Psoas muscle (tissue), 8 donors: Measurements from ENCODE around the gene KRT71. TPM values are rescaled to one million over a fixed set of nuclear protein-coding genes. Genes with fewer than 3 reads are reported as not detected.

Experiments used
- ATAC-seq, 4 donors: fragments of 200-7000 bp; cut with Tn5 transposase; one replicate each; pipeline ENCODE4 v1.9.1; 2020; ENCODE audit warnings: moderate library complexity in 3 of 4, mild to moderate bottlenecking in 2 of 4
- DNase-seq, 2 donors: peaks; one replicate each; pipeline ENCODE4 v3.0.0-alpha.2; 2020
- H3K27ac ChIP-seq: fragments of 200-600 bp; one replicate; pipeline ENCODE4 v1.8.0; 2022
- H3K27me3 ChIP-seq, 3 donors: fragments of 200-600 bp in 1 of 3; one replicate each; pipeline versions ENCODE4 v1.6.1 to v1.8.0; 2013 to 2022; ENCODE audit warnings: low read length in 2 of 3, mild to moderate bottlenecking in 2 of 3, moderate library complexity in 1 of 3; ENCODE audit not compliant: insufficient read depth in 3 of 3
- H3K36me3 ChIP-seq, 2 donors: fragments of 200-600 bp in 1 of 2; one replicate each; pipeline versions ENCODE4 v1.6.1 to v1.8.0; 2013 to 2022; ENCODE audit warnings: low read depth in 1 of 2, mild to moderate bottlenecking in 1 of 2, moderate library complexity in 1 of 2; ENCODE audit not compliant: insufficient read depth in 1 of 2
- H3K4me1 ChIP-seq: fragments of 200-600 bp; one replicate; pipeline ENCODE4 v1.8.0; 2022
- H3K4me3 ChIP-seq: fragments of 200-600 bp; one replicate; pipeline ENCODE4 v1.8.0; 2022; ENCODE audit warnings: mild to moderate bottlenecking
- H3K9me3 ChIP-seq: fragments of 200-600 bp; one replicate; pipeline ENCODE4 v1.8.0; 2022
- WGBS, 3 donors: extraction: QIAGEN DNeasy Blood & Tissue Kit; methylation state at CpG; one replicate each; pipeline versions ENCODE4 v1.1.6 to v1.1.7; 2013; 5-methylcytosine and 5-hydroxymethylcytosine counted together
- intact Hi-C, 2 donors: fragments of 100-400 bp; cut with DNase I; formaldehyde crosslinking; loops; one replicate each; pipeline versions ENCODE4 v1.11.0 to v1.14.2; 2022
- polyA plus RNA-seq, 3 donors: library from polyadenylated mRNA; stranded (reverse); fragments of 200-250 nt; gene quantifications; one replicate each; pipeline ENCODE4 v1.2.3, GENCODE V29; 2013
- total RNA-seq, 4 donors: library from RNA; stranded (reverse); fragmentation: NEBNext Ultra II Directional in 2 of 4; extraction: Animal tissue kit (Norgen Biotek cat#: 25700) in 2 of 4; gene quantifications; one replicate each; pipeline versions ENCODE4 v1.2.1 to v1.2.4, GENCODE V29; 2021 to 2023
- TF ChIP-seq, protein P1 (sequence below): fragments of 200-600 bp; IDR thresholded peaks from one replicate; pipeline ENCODE4 v1.8.0; 2022; ENCODE audit warnings: antibody characterized with exemption
- donor health status: healthy with polysubstance abuse.
- donor health status: DM: no; HTN: no; CAD: no; lungs with moderate emphysema.
- donor health status: Bipolar disorder and iron deficiency.
- donor health status: healthy.
- donor health status: DM: yes; HTN: yes; CAD: no.
- donor health status: DM: no; HTN: no; CAD: no.
- donor health status: DM: no; HTN: no; CAD: no.
- donor health status: DM: yes; HTN: yes; CAD: no.

KRT71 gene
- total and polyA plus RNA-seq, 7 donors, result not detected

DNA sequence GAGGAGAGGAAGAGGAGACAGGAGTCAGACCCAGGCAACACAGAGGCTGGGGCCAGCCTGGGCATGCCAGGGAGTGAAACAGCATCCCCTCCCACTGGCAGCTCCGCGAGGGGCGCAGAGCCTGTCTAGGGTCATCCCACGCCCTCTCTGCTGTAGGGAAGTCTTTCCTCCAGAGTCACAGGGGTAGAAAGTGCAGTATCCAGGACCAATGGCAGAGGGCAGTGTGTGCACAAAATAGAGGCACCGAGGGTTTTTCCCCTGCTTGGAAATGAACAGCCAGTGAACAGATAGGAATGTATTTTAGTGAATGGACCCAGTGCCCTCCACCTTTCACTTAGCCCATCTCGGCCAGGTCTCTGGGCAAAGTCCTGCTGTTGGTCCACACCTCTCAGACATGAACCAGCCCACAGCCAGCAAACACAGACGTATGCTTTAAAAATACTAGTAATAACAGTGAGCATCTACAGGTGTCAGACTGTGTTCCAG, 30.1 kb upstream of the KRT71 start:
- H3K27ac ChIP-seq, result no peak overlapping the region
- 26 to 39% (median 31%) methylated on average over 7 of the region's 7 CpGs for WGBS, 3 donors
- no peaks in the 10 kb centered on the region for H3K36me3 ChIP-seq
- TF ChIP-seq, protein P1, sequence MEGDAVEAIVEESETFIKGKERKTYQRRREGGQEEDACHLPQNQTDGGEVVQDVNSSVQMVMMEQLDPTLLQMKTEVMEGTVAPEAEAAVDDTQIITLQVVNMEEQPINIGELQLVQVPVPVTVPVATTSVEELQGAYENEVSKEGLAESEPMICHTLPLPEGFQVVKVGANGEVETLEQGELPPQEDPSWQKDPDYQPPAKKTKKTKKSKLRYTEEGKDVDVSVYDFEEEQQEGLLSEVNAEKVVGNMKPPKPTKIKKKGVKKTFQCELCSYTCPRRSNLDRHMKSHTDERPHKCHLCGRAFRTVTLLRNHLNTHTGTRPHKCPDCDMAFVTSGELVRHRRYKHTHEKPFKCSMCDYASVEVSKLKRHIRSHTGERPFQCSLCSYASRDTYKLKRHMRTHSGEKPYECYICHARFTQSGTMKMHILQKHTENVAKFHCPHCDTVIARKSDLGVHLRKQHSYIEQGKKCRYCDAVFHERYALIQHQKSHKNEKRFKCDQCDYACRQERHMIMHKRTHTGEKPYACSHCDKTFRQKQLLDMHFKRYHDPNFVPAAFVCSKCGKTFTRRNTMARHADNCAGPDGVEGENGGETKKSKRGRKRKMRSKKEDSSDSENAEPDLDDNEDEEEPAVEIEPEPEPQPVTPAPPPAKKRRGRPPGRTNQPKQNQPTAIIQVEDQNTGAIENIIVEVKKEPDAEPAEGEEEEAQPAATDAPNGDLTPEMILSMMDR, result peak; percentile 51
- H3K27me3 ChIP-seq, result peaks cover 0 to 4% (median 0%) of the 10 kb centered on the region in 3 donors
- H3K4me1 ChIP-seq, result no peaks in the 10 kb centered on the region
- no peak overlapping the region for H3K4me3 ChIP-seq
- ATAC-seq (peak in 3 of 4 donors; percentile 46 to 61 (median 49)), DNase-seq (peak in 1 of 2 donors; percentile 16)
- H3K9me3 ChIP-seq, result no peaks in the 10 kb centered on the region
- intact Hi-C loops, result loop anchor here (1.0 to 10.0 kb wide), 3 partner anchors 292 to 394 kb away; no protein-coding TSS in a partner anchor

DNA sequence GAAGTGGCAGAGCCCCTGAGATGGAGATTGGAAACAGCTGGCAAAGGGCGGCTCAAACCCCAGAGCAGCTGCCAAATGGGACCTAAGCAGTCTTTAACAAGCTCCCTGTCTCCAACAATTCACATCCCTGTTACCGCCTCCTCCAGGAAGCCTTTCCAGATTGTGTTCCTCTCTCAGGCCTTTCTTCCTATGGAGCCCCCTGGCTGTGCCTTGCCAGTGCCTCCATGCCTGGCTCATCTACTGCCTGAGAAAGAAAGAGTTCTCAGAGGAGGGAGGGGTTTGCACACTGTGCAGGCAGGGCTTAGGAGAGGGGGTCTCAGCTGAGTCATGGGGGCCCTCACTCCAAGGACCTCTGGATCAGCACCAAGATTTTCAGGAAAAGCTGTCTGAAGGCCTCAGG, 29.5 kb upstream of the KRT71 start:
- DNase-seq (no peak), ATAC-seq (no peak)
- 52 to 64% (median 54%) methylated on average over 2 of the region's 2 CpGs for WGBS, 3 donors
- Histone ChIP-seq H3K36me3 (no peaks in the 10 kb centered on the region), H3K4me1 (no peaks in the 10 kb centered on the region), H3K27me3 (peaks cover 0 to 4% (median 0%) of the 10 kb centered on the region in 3 donors), H3K4me3 (no peak overlapping the region), H3K27ac (no peak overlapping the region), H3K9me3 (no peaks in the 10 kb centered on the region)
- TF ChIP-seq, protein P1, result no peak
- intact Hi-C loops, result loop anchor here (5.0 to 10.0 kb wide), 2 partner anchors 292 to 395 kb away; no protein-coding TSS in a partner anchor

DNA sequence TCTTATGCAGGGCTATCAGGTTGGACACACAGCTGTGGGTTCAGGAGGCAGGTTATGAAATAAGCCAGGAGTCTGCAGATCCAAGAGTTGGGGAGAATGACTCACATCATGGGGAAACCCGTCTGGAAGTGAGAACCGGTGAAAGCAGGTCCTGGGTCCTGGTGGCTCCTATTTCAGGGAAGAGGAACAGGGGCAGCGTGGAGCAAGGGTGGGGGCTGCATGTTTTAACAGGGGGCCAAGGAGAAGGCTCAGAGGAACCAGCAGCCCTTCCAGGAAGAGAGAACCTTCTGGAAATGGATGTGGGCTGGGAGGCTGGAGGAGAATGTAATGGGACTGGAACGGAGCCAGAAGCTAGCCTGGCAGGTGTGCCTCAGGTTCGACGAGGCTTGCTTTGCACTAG, 28.5 kb upstream of the KRT71 start:
- no peaks in the 10 kb centered on the region for H3K4me1 ChIP-seq
- 54 to 59% (median 59%) methylated on average over 6 of the region's 6 CpGs for WGBS, 3 donors
- H3K4me3 ChIP-seq, result no peak overlapping the region
- ATAC-seq (no peak), DNase-seq (no peak)
- H3K27me3 ChIP-seq, result peaks cover 0 to 4% (median 0%) of the 10 kb centered on the region in 3 donors
- no peaks in the 10 kb centered on the region for H3K9me3 ChIP-seq
- intact Hi-C loops, result loop anchor here (5.0 to 10.0 kb wide), 2 partner anchors 293 to 396 kb away; no protein-coding TSS in a partner anchor
- TF ChIP-seq, protein P1, result no peak
- no peaks in the 10 kb centered on the region for H3K36me3 ChIP-seq
- H3K27ac ChIP-seq, result no peak overlapping the region

DNA sequence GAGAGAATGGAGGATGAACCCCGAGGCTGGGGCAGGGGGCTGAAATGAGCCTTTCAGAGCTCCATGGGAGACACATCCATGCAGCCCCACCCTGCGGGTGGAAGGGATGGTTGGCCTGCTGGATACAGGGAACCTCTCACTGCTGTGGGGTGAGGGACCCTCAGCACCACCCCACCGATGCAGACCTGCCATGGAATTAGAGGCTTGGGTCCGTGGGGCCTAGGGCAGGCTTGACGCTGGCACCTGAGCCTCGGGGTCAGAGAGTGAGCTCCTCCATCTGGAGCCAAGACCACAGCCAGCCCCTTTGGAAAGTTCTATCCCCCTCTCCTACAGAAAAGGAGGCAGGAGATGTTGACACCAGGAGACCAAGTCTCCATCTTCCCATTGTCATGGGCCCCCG, 28.1 kb upstream of the KRT71 start:
- WGBS, 3 donors, result 86 to 87% (median 86%) methylated on average over 6 to 7 of the region's 7 CpGs
- H3K4me1 ChIP-seq, result no peaks in the 10 kb centered on the region
- DNase-seq (no peak), ATAC-seq (no peak)
- H3K9me3 ChIP-seq, result no peaks in the 10 kb centered on the region
- H3K36me3 ChIP-seq, result no peaks in the 10 kb centered on the region
- peaks cover 0 to 4% (median 0%) of the 10 kb centered on the region in 3 donors for H3K27me3 ChIP-seq
- intact Hi-C loops, result loop anchor here (5.0 to 10.0 kb wide), 2 partner anchors 294 to 396 kb away; no protein-coding TSS in a partner anchor
- H3K27ac ChIP-seq, result no peak overlapping the region
- TF ChIP-seq, protein P1, result no peak
- no peak overlapping the region for H3K4me3 ChIP-seq

DNA sequence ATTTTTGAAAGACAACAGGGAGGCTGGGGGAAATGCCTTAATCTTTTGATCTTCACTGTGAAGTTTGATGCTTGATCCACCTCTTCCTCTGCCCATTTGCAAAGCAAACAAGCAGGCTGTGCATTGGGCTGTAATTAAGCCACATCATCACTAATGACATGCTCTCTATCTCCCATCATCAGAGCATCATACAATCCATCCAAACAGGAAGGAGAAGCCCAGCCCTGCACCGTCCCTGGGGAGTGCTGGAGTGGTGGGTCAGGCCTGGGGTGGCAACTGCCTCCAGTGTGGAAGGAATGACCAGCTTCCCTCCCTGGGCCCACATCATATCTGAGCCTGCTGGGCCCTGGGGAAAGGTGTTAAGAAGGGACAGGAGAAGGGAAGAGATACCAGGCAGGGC, 27.6 kb upstream of the KRT71 start:
- H3K9me3 ChIP-seq, result no peaks in the 10 kb centered on the region
- no peaks in the 10 kb centered on the region for H3K4me1 ChIP-seq
- 62 to 86% (median 80%) methylated on average over 1 of the region's 1 CpG for WGBS, 3 donors
- no peak overlapping the region for H3K4me3 ChIP-seq
- H3K27me3 ChIP-seq, result peaks cover 0 to 4% (median 0%) of the 10 kb centered on the region in 3 donors
- H3K27ac ChIP-seq, result no peak overlapping the region
- no peaks in the 10 kb centered on the region for H3K36me3 ChIP-seq
- ATAC-seq (no peak), DNase-seq (no peak)
- TF ChIP-seq, protein P1, result no peak
- intact Hi-C loops, result loop anchor here (5.0 to 10.0 kb wide), 2 partner anchors 294 to 397 kb away; no protein-coding TSS in a partner anchor
